NCI-H2227 treated with DMSO at 0.1 percent for 48 hours (cell line): ENCODE results near the gene UBTD2.
"Not testable (repeated sequence)": the region's sequence is repeated elsewhere in the genome, so short reads cannot be mapped to it uniquely, and the experiment has no call there.

Experiments
- DNase-seq: peaks from one replicate; lab custom pipeline; 2025; lab: John Stamatoyannopoulos, UW

Gene UBTD2

DNA sequence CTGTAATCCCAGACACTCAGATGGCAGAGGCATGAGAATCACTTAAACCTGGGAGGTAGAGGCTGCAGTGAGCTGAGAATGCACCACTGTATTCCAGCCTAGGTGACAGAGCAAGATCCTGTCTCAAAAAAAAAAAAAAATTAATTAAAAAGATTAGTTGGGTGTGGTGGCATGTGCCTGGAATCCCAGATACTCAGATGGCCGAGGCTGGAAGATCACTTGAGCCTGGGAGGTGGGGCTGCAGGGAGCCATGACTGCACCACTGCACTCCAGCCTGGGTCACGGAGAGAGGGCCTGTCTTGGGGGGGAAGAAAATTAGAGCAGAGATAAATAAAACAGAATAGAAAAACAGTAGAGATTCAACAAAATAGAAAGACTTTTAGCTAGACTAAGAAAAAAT lies 34.9 kb downstream of the UBTD2 start:
- DNase-seq: no peak

DNA sequence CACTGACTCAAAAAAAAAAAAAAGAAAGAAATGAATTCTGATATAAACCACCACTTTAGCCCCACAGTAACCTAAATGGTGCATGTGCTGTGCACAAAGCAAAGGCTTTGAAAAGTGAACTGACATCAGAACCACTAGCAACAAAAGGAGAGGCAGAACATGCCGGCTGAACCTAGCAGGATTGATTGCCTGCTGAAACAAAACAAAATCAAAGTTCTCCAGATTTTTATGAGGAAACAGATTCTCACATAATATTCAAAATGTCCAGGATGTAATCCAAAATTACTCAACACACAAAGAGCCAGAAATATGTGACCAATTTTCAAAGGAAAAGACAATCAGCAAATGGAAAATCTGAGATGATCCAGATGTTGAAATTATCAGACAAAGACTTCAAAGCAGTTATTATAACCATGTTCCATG lies 37.9 kb downstream of the UBTD2 start:
- no peak for DNase-seq

DNA sequence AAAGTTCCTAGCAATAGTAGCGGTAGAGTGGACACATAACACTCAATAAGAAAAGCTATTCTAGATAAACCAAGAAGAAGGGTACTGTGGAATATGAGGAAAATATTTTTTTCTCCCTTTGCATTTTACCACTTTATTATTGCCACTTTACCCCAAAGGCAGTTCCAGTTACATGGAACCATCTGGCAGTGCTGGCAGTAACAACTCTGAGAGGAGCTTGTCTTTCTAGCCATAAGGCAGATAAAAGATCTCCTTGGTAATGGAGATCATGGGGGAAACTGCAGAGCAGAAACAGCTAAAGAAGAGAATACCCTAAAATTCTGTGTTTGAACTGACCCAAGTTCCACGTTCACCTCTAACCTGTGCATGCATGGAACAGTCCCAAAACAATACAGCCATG lies 38.5 kb downstream of the UBTD2 start:
- no peak for DNase-seq

DNA sequence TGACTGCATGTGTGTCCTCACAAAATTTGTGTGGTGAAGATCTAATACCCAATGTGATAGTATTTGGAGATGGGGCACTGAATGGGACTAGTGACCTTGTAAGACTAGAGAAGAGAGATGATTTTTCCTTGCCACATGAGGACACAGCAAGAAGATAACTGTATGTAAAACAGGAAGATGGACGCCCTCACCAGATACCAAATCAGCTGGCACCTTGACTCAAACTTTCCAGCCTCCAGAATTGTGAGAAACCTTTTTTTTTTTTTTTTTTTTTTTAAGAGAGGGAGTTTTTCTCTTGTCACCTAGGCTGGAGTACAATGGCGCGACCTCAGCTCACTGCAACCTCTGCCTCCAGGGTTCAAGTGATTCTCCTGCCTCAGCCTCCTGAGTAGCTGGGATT lies 40.3 kb downstream of the UBTD2 start:
- DNase-seq: no peak

DNA sequence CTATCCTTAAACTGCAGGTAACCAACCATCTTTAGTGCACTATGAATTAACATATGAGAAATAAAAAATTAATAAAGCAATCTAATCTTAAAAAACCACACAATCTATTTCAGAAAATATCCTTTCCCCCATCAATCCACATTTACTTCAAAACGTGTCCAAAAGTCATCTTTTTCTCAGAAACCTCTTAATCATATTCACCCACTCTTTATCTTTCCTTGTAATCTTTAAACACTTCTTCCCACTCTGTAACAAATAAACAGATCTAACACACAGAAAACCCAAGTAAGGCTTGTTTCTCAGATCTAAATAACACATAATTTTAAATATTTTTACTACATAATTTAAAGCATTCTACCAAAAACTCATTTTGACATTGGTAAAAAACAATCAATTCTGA lies 45.2 kb downstream of the UBTD2 start:
- DNase-seq: no peak

DNA sequence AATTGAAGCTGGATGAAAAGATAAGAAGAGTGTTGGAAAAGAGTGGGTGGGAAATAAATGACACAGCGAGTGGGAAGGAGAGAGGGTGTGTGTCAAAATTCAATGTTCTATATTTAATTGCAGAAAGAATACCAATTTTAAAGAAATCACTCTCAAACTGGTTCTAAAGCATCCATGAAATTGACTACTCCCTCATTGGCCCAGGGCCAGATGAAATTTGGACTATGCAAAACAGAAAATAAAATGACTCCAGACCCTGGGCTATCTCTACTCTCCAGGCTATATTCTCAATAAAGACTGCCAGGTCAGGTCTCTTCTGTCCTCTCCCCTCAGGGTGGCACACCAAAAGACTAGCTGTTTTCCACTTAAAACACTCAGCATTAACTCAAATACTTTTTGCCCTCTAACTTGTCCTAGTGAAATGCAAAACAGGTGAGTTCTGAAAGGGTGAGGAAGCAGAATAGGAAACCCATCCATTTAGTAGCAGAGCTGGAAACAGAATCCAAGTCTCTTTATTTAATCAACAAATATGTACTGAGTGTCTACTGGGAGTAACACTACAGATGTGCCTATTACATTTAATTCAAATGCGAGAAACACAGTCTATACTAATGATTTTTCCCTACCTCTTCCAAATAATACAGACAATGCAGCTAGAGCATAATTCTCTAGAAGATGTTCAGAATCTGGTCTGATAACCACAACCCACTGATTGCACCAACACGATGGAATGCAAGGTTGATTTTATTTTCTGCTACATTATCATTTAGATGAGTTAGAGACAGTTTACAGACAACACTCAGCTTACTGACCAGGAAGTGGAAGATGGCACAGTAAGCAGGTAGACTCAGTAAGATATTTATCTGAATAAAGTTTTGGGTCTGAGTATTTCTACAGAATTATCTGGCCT lies 47.5 kb downstream of the UBTD2 start:
- DNase-seq: no peak

GRCh38 chr5:172235132-172235780 lies 48.3 kb downstream of the UBTD2 start:
- DNase-seq: no peak

- no peak for DNase-seq
Observed at GRCh38 chr5:172234031-172234430, 49.5 kb downstream of the UBTD2 start.

DNA sequence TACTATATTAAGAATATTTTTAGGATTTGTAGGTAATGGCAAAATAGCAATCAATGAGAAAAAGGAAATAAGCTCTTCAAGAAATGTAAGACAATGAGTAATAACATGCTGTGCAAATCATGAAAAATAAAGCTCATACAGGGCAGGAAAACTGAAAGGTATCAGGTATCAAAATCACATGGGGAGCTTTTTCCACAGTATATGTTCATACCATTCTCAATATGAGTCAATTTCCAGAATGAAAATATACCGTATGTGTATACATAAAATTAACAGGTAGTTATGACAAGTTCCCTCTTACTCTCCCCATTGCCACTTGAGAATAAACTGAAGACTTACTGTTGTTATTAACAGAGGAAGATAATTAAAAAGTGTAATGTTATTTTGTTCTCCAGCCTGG lies 53.7 kb downstream of the UBTD2 start:
- no peak for DNase-seq

GRCh38 chr5:172224996-172225395 lies 58.6 kb downstream of the UBTD2 start:
- no peak for DNase-seq

- no peak for DNase-seq
Observed at GRCh38 chr5:172223901-172224873, 59.4 kb downstream of the UBTD2 start.

DNA sequence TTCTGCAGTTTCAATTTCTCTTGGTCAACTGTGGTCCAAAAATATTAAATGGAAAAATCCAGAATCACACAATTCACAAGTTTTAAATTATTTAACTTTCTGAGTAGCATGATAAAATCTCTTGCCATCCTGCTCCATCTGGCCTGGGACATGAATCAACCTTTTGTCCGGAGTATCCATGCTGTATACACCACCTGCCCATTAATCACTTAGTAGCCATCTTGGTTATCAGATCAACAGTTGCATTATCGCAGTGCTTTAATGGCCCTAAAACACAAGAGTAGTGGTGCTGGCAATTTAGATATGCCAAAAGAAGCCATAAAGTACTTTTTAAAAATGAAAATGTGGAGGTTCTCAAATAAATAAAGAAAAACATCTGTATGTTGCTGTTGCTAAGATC lies 64.3 kb downstream of the UBTD2 start:
- DNase-seq: no peak

DNA sequence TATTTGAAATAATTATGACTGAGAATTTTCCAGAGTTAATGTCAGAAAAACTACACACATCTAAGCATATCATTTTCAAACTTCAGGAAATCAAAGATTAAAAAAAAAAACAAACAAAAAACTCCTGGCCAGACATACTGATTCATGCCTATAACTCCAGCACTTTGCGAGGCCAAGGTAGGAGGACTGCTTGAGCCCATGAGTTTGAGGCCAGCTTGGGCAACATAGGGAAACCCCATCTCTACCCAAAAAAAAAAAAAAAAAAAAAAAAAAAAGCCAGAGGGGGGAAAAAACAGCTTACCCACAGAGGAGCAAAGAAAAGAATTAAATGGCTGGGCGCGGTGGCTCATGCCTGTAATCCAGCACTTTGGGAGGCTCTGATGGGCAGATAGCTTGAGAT lies 67.2 kb downstream of the UBTD2 start:
- DNase-seq: no peak

DNA sequence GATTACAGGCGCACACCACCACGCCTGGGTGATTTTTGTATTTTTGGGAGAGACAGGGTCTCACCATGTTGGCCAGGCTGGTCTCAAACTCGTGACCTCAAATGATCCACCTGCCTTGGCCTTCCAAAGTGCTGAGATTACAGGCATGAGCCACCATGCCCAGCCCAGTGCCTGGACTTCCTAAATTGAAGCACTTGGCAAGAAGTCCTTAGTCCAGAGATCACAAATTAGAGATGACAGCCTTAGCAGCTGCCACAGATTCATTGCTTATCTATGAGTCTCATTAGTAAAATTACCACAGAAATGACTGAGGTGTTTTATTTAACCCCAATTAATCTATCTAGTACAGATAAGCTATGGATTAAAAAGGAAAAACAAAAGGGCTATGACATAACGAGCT lies 70.4 kb downstream of the UBTD2 start:
- DNase-seq: no peak

DNA sequence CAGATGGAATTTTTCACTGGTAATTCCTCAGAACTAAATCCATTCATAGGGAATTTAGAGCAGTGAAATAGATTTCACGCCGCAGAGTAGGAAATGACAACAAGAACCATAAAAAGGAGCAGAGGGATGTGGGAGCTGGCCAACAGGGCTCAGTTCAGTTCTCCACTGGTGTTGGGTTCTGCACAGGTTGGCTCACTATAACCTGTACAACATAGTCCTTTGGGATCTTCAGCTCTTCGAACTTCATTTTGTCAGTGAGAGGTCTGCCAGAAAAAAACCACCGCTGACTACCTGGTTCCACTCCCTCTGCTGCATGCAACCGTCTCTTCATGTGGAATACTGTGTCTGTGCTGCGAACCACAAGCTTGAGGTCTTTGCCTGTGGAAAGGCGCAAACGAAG lies 71.9 kb downstream of the UBTD2 start:
- no peak for DNase-seq

GRCh38 chr5:172209714-172210113 lies 73.8 kb downstream of the UBTD2 start:
- DNase-seq: no peak

DNA sequence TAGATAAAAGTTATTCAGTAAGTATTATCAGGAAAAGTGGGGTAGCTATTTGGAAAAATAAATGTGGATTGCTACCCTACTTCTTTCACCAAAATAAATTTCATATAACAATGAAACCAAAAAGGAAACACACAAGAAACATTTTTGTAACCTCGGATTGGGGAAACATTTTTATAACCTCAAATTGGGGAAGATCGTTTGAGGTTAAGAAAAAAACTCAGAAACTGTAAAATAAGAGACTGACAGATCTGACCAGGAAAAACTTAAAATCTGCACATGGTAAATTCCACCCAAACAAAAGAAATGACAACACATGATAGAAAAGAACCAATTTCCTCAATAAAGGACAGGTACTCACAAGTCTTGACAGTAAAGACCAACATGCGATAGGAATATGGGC lies 76.1 kb downstream of the UBTD2 start:
- no peak for DNase-seq

- not testable (repeated sequence) for DNase-seq
Observed at GRCh38 chr5:172205984-172206383, 77.6 kb downstream of the UBTD2 start.

DNA sequence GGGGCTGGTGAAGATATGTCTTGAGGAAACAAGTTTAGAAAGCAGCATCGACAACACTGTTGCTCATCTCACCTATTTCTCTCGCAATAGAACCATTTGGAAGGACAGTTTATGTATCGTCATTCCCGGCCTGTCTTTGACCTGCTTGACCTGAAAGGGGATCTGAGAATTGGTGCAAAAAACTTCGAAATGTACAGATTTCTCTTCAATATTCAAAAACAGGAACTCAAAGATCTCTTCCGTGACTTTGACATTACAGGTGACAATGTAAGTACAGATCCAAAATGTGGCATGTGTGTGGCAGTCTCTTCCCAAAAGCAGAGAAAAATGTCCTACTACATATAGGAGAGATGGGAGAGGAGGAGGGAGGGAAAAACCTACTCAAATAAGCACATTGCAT lies 83.1 kb downstream of the UBTD2 start:
- DNase-seq: no peak

GRCh38 chr5:172199446-172199845 lies 84.1 kb downstream of the UBTD2 start:
- DNase-seq: no peak

DNA sequence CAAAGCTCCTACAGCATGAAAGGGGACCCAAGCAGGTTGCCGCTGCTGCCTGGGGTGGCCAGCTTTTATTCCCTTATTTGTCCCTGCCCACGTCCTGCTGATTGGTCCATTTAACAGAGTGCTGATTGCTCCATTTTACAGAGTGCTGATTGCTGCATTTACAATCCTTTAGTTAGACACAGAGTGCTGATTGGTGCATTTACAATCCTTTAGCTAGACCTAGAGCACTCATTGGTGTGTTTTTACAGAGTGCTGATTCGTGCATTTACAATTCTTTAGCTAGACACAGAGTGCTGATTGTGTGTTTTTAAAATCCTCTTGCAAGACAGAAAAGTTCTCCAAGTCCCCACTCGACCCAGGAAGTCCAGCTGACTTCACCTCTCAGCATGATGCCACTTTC lies 85.8 kb downstream of the UBTD2 start:
- DNase-seq: not testable (repeated sequence)
